PC-3 (cell line): ENCODE measurements around the gene EPHA10.
"Not testable (repeated sequence)": the region's sequence is repeated elsewhere in the genome, so short reads cannot be mapped to it uniquely, and the experiment has no call there.

ENCODE experiments used
- EZH2 ChIP-seq: fragments of 300-600 bp; sonication (generic); IDR thresholded peaks from one replicate; pipeline ENCODE4 v1.6.1; 2017; ENCODE audit warnings: antibody characterized with exemption, mild to moderate bottlenecking, low read length; ENCODE audit not compliant: unreplicated experiment
- EZH2phosphoT487 ChIP-seq: fragments of 300-600 bp; sonication (generic); IDR thresholded peaks from 2 replicates; pipeline ENCODE4 v1.6.1; 2018; ENCODE audit warnings: mild to moderate bottlenecking, antibody characterized with exemption, low read length, borderline replicate concordance
- TF ChIP-seq, protein P1 (sequence below): fragments of 300-600 bp; sonication (generic); conservative IDR thresholded peaks from 2 replicates; pipeline ENCODE4 v1.5.1; 2017; ENCODE audit warnings: antibody characterized with exemption, low read depth, mild to moderate bottlenecking, low read length

- TF ChIP-seq, protein P1, sequence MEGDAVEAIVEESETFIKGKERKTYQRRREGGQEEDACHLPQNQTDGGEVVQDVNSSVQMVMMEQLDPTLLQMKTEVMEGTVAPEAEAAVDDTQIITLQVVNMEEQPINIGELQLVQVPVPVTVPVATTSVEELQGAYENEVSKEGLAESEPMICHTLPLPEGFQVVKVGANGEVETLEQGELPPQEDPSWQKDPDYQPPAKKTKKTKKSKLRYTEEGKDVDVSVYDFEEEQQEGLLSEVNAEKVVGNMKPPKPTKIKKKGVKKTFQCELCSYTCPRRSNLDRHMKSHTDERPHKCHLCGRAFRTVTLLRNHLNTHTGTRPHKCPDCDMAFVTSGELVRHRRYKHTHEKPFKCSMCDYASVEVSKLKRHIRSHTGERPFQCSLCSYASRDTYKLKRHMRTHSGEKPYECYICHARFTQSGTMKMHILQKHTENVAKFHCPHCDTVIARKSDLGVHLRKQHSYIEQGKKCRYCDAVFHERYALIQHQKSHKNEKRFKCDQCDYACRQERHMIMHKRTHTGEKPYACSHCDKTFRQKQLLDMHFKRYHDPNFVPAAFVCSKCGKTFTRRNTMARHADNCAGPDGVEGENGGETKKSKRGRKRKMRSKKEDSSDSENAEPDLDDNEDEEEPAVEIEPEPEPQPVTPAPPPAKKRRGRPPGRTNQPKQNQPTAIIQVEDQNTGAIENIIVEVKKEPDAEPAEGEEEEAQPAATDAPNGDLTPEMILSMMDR: not testable (repeated sequence)
- TF ChIP-seq EZH2phosphoT487, EZH2: not testable (repeated sequence)
Observed at GRCh38 chr1:37771440-37771839, 6.5 kb upstream of the EPHA10 start.
